Central memory CD8-positive, alpha-beta T cell (primary cell): ENCODE data around the gene PALM3.

ENCODE experiments used
- ATAC-seq: fragments of 150-1000 bp; cut with Tn5 transposase; replicated peaks from 2 replicates; pipeline ENCODE4 v1.10.0; 2022; ENCODE audit warnings: mild to moderate bottlenecking, moderate FRiP score, moderate number of reproducible peaks; ENCODE audit not compliant: poor library complexity, severe bottlenecking; ENCODE audit errors: extremely low read depth
- DNase-seq, 2 donors: peaks; one replicate each; pipeline ENCODE4 v3.0.0; 2021; ENCODE audit warnings: low spot score in 2 of 2
- H3K27ac Mint-ChIP-seq: one replicate; pipeline ENCODE4 v1.8.0; 2022; ENCODE audit warnings: low read depth, mild to moderate bottlenecking, moderate library complexity, mixed read lengths
- H3K27me3 Mint-ChIP-seq: one replicate; pipeline ENCODE4 v1.8.0; 2022; ENCODE audit warnings: mixed read lengths
- H3K36me3 Mint-ChIP-seq: one replicate; pipeline ENCODE4 v1.8.0; 2022; ENCODE audit warnings: mild to moderate bottlenecking, moderate library complexity, mixed read lengths; ENCODE audit not compliant: insufficient read depth
- H3K4me1 Mint-ChIP-seq: one replicate; pipeline ENCODE4 v1.8.0; 2022; ENCODE audit warnings: mixed read lengths
- H3K4me3 Mint-ChIP-seq: one replicate; pipeline ENCODE4 v1.8.0; 2022; ENCODE audit warnings: mild to moderate bottlenecking, moderate library complexity, mixed read lengths
- H3K9me3 Mint-ChIP-seq: one replicate; pipeline ENCODE4 v1.8.0; 2022; ENCODE audit warnings: mixed read lengths

PALM3 gene

GRCh38 chr19:14006085-14006765 lies 55.7 kb downstream of the PALM3 start, which contains the start of gene RFX1:
RFX1 (minus strand) TSS chr19:14006320; CDS start chr19:13993843, 12,477 bp downstream.
- Mint-ChIP-seq H3K4me1 (peaks cover 32% of the 10 kb centered on the region), H3K27me3 (no peaks in the 10 kb centered on the region), H3K27ac (peak within 1 kb of the TSS; percentile 99), H3K4me3 (peak within 1 kb of the TSS; percentile 88), H3K9me3 (no peaks in the 10 kb centered on the region), H3K36me3 (peaks cover 27% of the 10 kb centered on the region)
- ATAC-seq = peak; percentile 75
- DNase-seq = peak; percentile 100

GRCh38 chr19:14005349-14006084 lies 56.4 kb downstream of the PALM3 start:
- peak overlapping the region; percentile 88 for H3K4me3 Mint-ChIP-seq

GRCh38 chr19:14004619-14005348 lies 57.1 kb downstream of the PALM3 start:
- peaks cover 36% of the 10 kb centered on the region for H3K4me1 Mint-ChIP-seq
- no peak for DNase-seq
- H3K27ac Mint-ChIP-seq = peak overlapping the region; percentile 99
- H3K4me3 Mint-ChIP-seq = peak overlapping the region; percentile 88
- peaks cover 31% of the 10 kb centered on the region for H3K36me3 Mint-ChIP-seq
- ATAC-seq = no peak
- H3K27me3 Mint-ChIP-seq = no peaks in the 10 kb centered on the region
- H3K9me3 Mint-ChIP-seq = no peaks in the 10 kb centered on the region

More at GRCh38 chr19:14005349-14006084, 56.4 kb downstream of the PALM3 start:
- ATAC-seq = peak; percentile 40
- Mint-ChIP-seq H3K27ac (peak overlapping the region; percentile 99), H3K4me1 (peaks cover 36% of the 10 kb centered on the region), H3K9me3 (no peaks in the 10 kb centered on the region), H3K36me3 (peaks cover 27% of the 10 kb centered on the region), H3K27me3 (no peaks in the 10 kb centered on the region)
- DNase-seq = peak; percentile 84 to 89
